Measurements from ENCODE around the gene LRP10. TPM values are rescaled to one million over a fixed set of nuclear protein-coding genes. Genes with fewer than 3 reads are reported as not detected.
"Not testable (repeated sequence)": the region's sequence is repeated elsewhere in the genome, so short reads cannot be mapped to it uniquely, and the experiment has no call there.

The LRP10 gene, protein sequence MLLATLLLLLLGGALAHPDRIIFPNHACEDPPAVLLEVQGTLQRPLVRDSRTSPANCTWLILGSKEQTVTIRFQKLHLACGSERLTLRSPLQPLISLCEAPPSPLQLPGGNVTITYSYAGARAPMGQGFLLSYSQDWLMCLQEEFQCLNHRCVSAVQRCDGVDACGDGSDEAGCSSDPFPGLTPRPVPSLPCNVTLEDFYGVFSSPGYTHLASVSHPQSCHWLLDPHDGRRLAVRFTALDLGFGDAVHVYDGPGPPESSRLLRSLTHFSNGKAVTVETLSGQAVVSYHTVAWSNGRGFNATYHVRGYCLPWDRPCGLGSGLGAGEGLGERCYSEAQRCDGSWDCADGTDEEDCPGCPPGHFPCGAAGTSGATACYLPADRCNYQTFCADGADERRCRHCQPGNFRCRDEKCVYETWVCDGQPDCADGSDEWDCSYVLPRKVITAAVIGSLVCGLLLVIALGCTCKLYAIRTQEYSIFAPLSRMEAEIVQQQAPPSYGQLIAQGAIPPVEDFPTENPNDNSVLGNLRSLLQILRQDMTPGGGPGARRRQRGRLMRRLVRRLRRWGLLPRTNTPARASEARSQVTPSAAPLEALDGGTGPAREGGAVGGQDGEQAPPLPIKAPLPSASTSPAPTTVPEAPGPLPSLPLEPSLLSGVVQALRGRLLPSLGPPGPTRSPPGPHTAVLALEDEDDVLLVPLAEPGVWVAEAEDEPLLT
- 34.8 and 63.6 TPM in 2 replicates for total RNA-seq

DNA sequence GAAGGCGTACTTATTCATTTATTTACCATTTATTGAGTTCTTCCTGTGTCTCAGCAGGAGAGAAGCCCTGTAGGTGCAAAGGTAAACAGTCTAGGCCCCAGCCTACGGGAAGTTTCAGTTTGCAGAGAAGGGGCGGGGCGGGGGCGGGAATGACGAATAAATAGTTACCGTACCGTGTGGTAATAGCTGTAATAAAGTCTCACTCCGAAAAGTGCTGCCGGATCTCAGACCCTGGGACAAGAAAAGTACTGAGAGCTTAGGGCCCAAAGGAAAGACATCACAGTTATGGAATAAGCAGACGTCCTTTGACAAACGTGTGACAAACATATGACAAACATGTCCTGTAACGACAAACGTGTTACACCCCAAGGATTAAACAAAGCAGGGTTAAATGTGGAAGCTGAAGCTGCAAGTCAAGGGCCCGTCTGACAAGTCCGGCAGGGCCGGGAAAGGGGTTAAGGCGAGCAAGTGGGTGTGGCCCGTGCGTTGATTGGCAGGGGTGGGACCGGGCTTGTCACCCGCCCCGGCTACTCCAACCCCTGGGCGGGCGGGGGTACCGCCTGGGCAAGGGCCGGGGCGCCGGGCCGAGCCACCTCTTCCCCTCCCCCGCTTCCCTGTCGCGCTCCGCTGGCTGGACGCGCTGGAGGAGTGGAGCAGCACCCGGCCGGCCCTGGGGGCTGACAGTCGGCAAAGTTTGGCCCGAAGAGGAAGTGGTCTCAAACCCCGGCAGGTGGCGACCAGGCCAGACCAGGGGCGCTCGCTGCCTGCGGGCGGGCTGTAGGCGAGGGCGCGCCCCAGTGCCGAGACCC, at the start of gene LRP10:
LRP10 (plus strand) TSS at position 517 of the 809 bp plus-strand sequence. CDS start 564 bp downstream, outside the sequence.
- no peaks in the 10 kb centered on the region for H3K27me3 ChIP-seq (ENCODE audit: control insufficient read depth, insufficient read depth, low read length)
- TF ChIP-seq, protein P1, sequence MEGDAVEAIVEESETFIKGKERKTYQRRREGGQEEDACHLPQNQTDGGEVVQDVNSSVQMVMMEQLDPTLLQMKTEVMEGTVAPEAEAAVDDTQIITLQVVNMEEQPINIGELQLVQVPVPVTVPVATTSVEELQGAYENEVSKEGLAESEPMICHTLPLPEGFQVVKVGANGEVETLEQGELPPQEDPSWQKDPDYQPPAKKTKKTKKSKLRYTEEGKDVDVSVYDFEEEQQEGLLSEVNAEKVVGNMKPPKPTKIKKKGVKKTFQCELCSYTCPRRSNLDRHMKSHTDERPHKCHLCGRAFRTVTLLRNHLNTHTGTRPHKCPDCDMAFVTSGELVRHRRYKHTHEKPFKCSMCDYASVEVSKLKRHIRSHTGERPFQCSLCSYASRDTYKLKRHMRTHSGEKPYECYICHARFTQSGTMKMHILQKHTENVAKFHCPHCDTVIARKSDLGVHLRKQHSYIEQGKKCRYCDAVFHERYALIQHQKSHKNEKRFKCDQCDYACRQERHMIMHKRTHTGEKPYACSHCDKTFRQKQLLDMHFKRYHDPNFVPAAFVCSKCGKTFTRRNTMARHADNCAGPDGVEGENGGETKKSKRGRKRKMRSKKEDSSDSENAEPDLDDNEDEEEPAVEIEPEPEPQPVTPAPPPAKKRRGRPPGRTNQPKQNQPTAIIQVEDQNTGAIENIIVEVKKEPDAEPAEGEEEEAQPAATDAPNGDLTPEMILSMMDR (IDR thresholded peaks at IDR 0.05; ENCODE audit: insufficient read depth, low read length, severe bottlenecking) = peak; percentile 1
- DNase-seq (ENCODE audit: low read depth) (peak; percentile 93), FAIRE-seq (no peak)
- peaks cover 25% of the 10 kb centered on the region for H3K36me3 ChIP-seq (ENCODE audit: control insufficient read depth, insufficient read depth, low read length)
- peak within 1 kb of the TSS; percentile 93 for H3K4me3 ChIP-seq (ENCODE audit: low read depth, low read length)

DNA sequence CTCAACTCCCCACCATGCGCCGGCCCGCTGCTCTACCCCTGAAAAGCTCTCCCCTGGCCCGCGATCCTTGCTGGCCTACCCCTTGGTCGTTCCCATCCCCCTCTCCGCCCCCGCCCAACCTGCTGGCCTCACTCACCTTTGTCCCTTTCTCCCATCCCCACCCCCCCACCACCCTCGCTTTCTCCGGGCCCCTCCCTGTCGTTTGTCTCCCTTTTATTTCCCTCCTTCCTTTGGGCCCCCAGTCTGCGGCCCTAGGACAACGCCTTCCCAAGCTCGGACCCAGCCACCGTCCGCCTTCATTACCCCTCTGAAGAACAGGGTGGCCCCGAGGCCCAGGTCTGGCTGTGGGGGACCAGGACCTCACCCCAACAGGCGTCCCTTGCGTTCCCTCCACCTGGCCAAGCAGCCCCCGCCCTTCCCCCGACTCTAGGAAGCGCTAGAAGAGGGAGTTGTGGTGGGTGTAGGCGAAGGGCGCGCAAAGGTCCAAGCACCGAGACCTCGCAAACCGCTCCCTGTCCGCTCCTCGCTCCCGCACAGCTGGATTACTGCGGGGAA, 49.4 kb upstream of the LRP10 start:
- DNase-seq (ENCODE audit: low read depth) (no peak), FAIRE-seq (no peak)
- TF ChIP-seq, protein P1 (IDR thresholded peaks at IDR 0.05; ENCODE audit: insufficient read depth, low read length, severe bottlenecking) = no peak
- H3K27me3 ChIP-seq (ENCODE audit: control insufficient read depth, insufficient read depth, low read length) = no peaks in the 10 kb centered on the region
- peak overlapping the region; percentile 35 for H3K4me3 ChIP-seq (ENCODE audit: low read depth, low read length)
- no peaks in the 10 kb centered on the region for H3K36me3 ChIP-seq (ENCODE audit: control insufficient read depth, insufficient read depth, low read length)

DNA sequence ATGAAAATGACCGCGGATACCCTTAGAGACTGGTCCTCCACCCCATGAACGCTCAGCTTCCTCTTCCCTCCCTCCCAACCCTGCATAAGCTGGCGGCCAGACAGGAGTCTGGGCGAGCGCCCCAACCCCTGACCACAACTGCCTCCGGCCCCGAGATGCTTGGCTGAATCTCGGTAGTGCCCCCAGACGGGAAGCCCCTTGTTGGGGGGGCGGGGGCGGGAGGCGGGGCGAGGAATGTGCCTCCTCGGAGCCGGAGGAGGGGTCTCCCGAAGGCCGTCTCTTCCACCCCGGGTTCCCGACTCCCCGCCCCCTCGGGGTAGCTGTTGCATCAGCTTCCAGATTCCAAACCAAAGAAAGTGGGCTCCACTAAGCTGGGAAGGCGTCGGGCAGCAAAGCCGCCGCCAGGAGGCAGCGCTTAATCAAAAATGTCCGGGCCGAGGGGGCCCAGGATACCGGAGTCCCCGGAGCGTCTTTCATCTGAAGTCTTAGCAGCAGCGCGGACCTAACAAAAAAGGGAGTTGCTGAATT, 48.9 kb upstream of the LRP10 start:
- peak overlapping the region; percentile 35 for H3K4me3 ChIP-seq (ENCODE audit: low read depth, low read length)
- FAIRE-seq (no peak), DNase-seq (ENCODE audit: low read depth) (peak; percentile 61)
- TF ChIP-seq, protein P1 (IDR thresholded peaks at IDR 0.05; ENCODE audit: insufficient read depth, low read length, severe bottlenecking) = peak; percentile 91
- no peaks in the 10 kb centered on the region for H3K36me3 ChIP-seq (ENCODE audit: control insufficient read depth, insufficient read depth, low read length)
- H3K27me3 ChIP-seq (ENCODE audit: control insufficient read depth, insufficient read depth, low read length) = no peaks in the 10 kb centered on the region

DNA sequence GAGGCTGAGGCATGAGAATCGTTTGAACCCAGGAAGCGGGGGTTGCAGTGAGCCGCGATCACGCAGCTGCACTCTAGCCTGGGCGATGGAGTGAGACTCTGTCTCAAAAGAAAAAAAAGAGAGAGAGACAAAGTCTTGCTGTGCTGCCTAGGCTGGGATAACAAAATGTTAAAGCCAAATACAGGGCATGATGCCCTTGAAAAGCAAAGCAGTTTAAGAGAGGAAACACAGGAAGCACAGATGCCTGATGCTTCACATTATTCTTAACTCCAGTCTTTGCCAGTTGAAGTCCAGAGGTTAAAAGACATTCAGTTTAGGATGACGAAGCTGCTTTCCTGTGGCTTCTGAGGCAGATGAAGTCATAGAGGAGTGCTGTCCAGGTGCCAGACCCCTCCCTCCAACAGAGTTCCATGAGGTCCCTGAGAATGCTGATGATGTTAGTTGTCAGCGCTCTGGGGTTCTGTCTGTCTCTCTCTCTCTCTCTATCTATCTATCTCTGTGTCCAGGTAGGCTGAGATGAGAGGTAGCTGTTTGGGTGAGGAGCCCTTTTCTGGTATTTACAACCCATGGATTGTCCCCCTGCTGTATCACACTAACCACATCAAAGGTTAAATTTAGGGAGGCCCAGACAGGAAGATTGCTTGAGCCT, 46.7 kb upstream of the LRP10 start:
- Histone ChIP-seq H3K36me3 (ENCODE audit: control insufficient read depth, insufficient read depth, low read length) (no peaks in the 10 kb centered on the region), H3K27me3 (ENCODE audit: control insufficient read depth, insufficient read depth, low read length) (no peaks in the 10 kb centered on the region), H3K4me3 (ENCODE audit: low read depth, low read length) (no peak overlapping the region)
- peak; percentile 93 for DNase-seq (ENCODE audit: low read depth)
- TF ChIP-seq, protein P1 (IDR thresholded peaks at IDR 0.05; ENCODE audit: insufficient read depth, low read length, severe bottlenecking) = no peak
- no peak for FAIRE-seq

DNA sequence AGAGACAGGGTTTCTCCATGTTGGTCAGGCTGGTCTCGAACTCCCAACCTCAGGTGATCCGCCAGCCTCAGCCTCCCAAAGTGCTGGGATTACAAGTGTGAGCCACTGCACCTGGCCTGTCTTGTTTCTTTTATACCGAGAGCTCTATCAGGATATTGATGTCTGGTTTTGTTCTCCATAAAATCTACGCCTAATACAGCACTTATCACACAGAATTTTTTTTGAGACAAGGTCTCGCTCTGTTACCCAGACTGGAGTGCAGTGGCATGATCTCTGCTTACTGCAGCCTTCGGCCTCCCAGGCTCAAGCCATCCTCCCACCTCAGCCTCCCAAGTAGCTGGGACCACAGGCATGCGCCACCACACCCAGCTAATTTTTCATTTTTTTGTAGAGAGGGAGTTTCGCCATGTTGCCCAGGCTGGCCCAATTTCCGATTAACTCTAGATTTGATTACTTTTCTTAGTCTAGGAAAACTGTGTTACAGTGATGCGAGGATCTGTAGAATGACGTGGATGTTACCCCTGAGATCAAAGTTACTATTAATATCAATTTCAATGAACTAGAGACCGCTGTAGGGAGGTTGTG, 42.4 kb upstream of the LRP10 start:
- H3K4me3 ChIP-seq (ENCODE audit: low read depth, low read length) = peak overlapping the region; percentile 93
- FAIRE-seq; H3K36me3 ChIP-seq (ENCODE audit: control insufficient read depth, insufficient read depth, low read length); H3K27me3 ChIP-seq (ENCODE audit: control insufficient read depth, insufficient read depth, low read length); DNase-seq (ENCODE audit: low read depth): not testable (repeated sequence)

Data from bronchial epithelial cell (primary cell).